Measurements from ENCODE around the gene ZNF527.

GRCh38 chr19:37334179-37335071 is 36.5 kb upstream of the ZNF527 start:
- TF ChIP-seq CTCF (IDR thresholded peaks at IDR 0.05) (no peak), POLR2A (IDR thresholded peaks at IDR 0.05) (peak; percentile 41 to 81)
